C1 segment of cervical spinal cord (tissue), 14 donors: ENCODE measurements around the gene OTOG.

Experiments
- DNase-seq, 14 donors: peaks; one replicate each; lab custom pipeline; 2025; lab: John Stamatoyannopoulos, UW

The OTOG gene

GRCh38 chr11:17695454-17696441 is 148.7 kb downstream of the OTOG start:
- DNase-seq, result no peak

- DNase-seq, result no peak
Observed at GRCh38 chr11:17696741-17697140, 149.7 kb downstream of the OTOG start.
